HepG2 (cell line): ENCODE data around the gene FAM43B. TPM values are rescaled to one million over a fixed set of nuclear protein-coding genes. Genes with fewer than 3 reads are reported as not detected.

Source experiments
- BHLHE40 ChIP-seq: IDR thresholded peaks from 2 replicates; pipeline ENCODE4 v1.6.1; 2011; ENCODE audit warnings: low read length, improper control_type of control experiment
- BORCS8-MEF2B ChIP-seq: sonication (generic); formaldehyde crosslinking; IDR thresholded peaks from 2 replicates; pipeline ENCODE4 v1.8.0; 2022; ENCODE audit warnings: mild to moderate bottlenecking, missing genetic modification reagents
- CBX5 ChIP-seq: sonication (generic); formaldehyde crosslinking; IDR thresholded peaks from 2 replicates; pipeline ENCODE4 v1.4.0; 2020; ENCODE audit warnings: missing genetic modification reagents, borderline replicate concordance
- DPF2 ChIP-seq: sonication (generic); formaldehyde crosslinking; IDR thresholded peaks from 2 replicates; pipeline ENCODE4 v1.4.0; 2020; ENCODE audit warnings: mild to moderate bottlenecking, low read depth, missing genetic modification reagents, borderline replicate concordance
- ELF1 ChIP-seq: sonication (generic); formaldehyde crosslinking; IDR thresholded peaks from 2 replicates; pipeline ENCODE4 v1.4.0; 2020; ENCODE audit warnings: missing genetic modification reagents
- ETV6 ChIP-seq: sonication (generic); formaldehyde crosslinking; conservative IDR thresholded peaks from 2 replicates; pipeline ENCODE4 v1.4.0; 2020; ENCODE audit warnings: missing genetic modification reagents
- FOXK2 ChIP-seq: fragments of 450-650 bp; IDR thresholded peaks from 2 replicates; pipeline ENCODE4 v1.6.1; 2016
- NFKB2 ChIP-seq: sonication (generic); formaldehyde crosslinking; IDR thresholded peaks from 2 replicates; pipeline ENCODE4 v1.4.0; 2020; ENCODE audit warnings: missing genetic modification reagents, borderline replicate concordance
- POLR2A ChIP-seq, 2 experiments: IDR thresholded peaks; 2 replicates each; pipeline ENCODE4 v1.6.1; 2011; ENCODE audit warnings: low read depth in 2 of 2, low read length in 2 of 2, mild to moderate bottlenecking in 1 of 2, moderate library complexity in 1 of 2; ENCODE audit not compliant: insufficient read depth in 1 of 2
- RAD21 ChIP-seq: fragments of 450-650 bp; formaldehyde crosslinking; IDR thresholded peaks from 2 replicates; pipeline ENCODE4 v1.5.0; 2020; ENCODE audit warnings: mild to moderate bottlenecking
- ZFP41 ChIP-seq: sonication (generic); formaldehyde crosslinking; IDR thresholded peaks from 2 replicates; pipeline ENCODE4 v1.4.0; 2020; ENCODE audit warnings: mild to moderate bottlenecking, missing genetic modification reagents, borderline replicate concordance
- ZFP90 ChIP-seq: sonication (generic); formaldehyde crosslinking; IDR thresholded peaks from 2 replicates; pipeline ENCODE4 v1.8.0; 2022; ENCODE audit warnings: missing genetic modification reagents, mild to moderate bottlenecking, inconsistent platforms, borderline replicate concordance
- ZFX ChIP-seq: sonication (generic); formaldehyde crosslinking; IDR thresholded peaks from 2 replicates; pipeline ENCODE4 v1.4.0; 2020; ENCODE audit warnings: mild to moderate bottlenecking, low read depth, missing genetic modification reagents, moderate library complexity
- ZNF20 ChIP-seq: sonication (generic); formaldehyde crosslinking; IDR thresholded peaks from 2 replicates; pipeline ENCODE4 v1.4.0; 2020; ENCODE audit warnings: mild to moderate bottlenecking, moderate library complexity, missing genetic modification reagents
- ZNF350 ChIP-seq: sonication (generic); formaldehyde crosslinking; IDR thresholded peaks from 2 replicates; pipeline ENCODE4 v1.4.0; 2020; ENCODE audit warnings: mild to moderate bottlenecking, low read depth, missing genetic modification reagents, borderline replicate concordance
- ZNF790 ChIP-seq: sonication (generic); formaldehyde crosslinking; IDR thresholded peaks from 2 replicates; pipeline ENCODE4 v1.8.0; 2022; ENCODE audit warnings: missing genetic modification reagents, mild to moderate bottlenecking, borderline replicate concordance
- ZNF839 ChIP-seq: sonication (generic); formaldehyde crosslinking; IDR thresholded peaks from 2 replicates; pipeline ENCODE4 v1.4.0; 2020; ENCODE audit warnings: missing genetic modification reagents, mild to moderate bottlenecking, borderline replicate concordance
- ZSCAN20 ChIP-seq: sonication (generic); formaldehyde crosslinking; IDR thresholded peaks from 2 replicates; pipeline ENCODE4 v1.4.0; 2020; ENCODE audit warnings: missing genetic modification reagents, mild to moderate bottlenecking, borderline replicate concordance
- polyA plus RNA-seq, 8 experiments: library from polyadenylated mRNA; depleted of rRNA in 3 of 8; stranded (reverse) in 7 of 8; unstranded in 1 of 8; fragments of >200 nt; fragmentation: Illumina TruSeq in 4 of 8; extraction: Trizol in 4 of 8; gene quantifications; 2 replicates each; pipeline versions ENCODE4 v1.2.1 to v1.2.3, GENCODE V29; 2011 to 2016; ENCODE audit warnings: low read depth in 4 of 8, missing spikeins in 1 of 8, mixed read lengths in 1 of 8; ENCODE audit not compliant: insufficient read depth in 1 of 8
- total RNA-seq, 5 experiments: library from RNA; depleted of rRNA; stranded (reverse); fragments of >200 nt; fragmentation: Illumina TruSeq; extraction: Trizol; gene quantifications; 2 replicates each; pipeline ENCODE4 v1.2.3, GENCODE V29; 2016; ENCODE audit warnings: low read depth in 1 of 5
- TF ChIP-seq, protein P1 (sequence below): IDR thresholded peaks from 2 replicates; pipeline ENCODE4 v1.6.1; 2016; ENCODE audit warnings: missing genetic modification reagents, missing compliant biosample characterization
- TF ChIP-seq, protein P2 (sequence below): IDR thresholded peaks from 2 replicates; pipeline ENCODE4 v1.6.1; 2016; ENCODE audit warnings: control low read depth
- TF ChIP-seq, protein P3 (sequence below): sonication (generic); formaldehyde crosslinking; IDR thresholded peaks from 2 replicates; pipeline ENCODE4 v1.5.1; 2020; ENCODE audit warnings: mild to moderate bottlenecking, moderate library complexity, missing genetic modification reagents
- TF ChIP-seq, protein P4 (sequence below): sonication (generic); formaldehyde crosslinking; IDR thresholded peaks from 2 replicates; pipeline ENCODE4 v1.5.0; 2020; ENCODE audit warnings: mild to moderate bottlenecking, missing genetic modification reagents
- TF ChIP-seq, protein P5 (sequence below): sonication (generic); formaldehyde crosslinking; IDR thresholded peaks from 2 replicates; pipeline ENCODE4 v1.5.0; 2020; ENCODE audit warnings: mild to moderate bottlenecking, missing genetic modification reagents

FAM43B gene
- total and polyA plus RNA-seq, 2 of the 13 experiments (the other 11 are each of a cell fraction or from before 2014, with no cell fraction given), result 0.63 to 3.7 TPM

DNA sequence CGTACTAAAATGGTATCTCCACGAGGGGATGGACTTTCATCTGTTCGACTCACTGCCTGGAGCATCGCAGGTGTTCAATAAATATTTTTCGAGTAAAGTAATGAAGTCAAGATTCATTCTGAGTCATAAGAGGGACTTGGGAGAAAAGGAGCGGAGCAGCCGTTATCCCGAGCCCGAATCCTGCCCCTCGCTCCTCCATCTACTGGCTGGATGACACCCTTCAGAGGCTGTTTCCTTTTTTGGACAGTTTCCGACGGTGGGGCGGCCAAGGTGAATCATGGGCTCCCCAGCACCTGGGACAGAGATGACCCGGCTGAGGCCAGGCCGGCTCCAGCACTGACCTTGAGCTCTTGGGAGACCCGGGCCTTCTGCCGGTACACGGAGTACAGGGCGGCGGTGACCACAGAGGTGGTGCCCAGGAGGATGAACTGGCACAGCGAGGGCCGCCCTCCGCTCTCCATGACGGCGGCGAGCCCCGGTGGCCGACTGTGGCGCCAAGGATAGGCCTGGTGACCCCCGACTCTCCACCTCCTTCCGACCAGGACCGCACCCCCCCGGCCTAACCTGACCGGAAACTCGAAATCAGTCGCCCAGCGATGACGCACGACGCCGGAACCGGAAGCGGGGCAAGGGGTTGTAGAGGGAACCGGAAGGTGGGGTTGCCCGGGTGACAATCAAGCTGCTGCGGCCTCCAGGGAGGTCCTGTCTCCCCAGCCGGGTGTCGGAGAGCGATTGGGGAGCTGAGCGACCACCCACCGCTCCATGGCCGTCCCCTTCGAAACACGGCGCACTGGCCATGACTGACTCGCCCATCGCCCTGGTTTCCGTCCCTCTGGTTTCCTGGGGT, 44.6 kb upstream of the FAM43B start, which contains the start of gene MUL1 (continued):
- 0 out of 2 replicates have a peak, but pooled peaks have one; percentile 45 for TF ChIP-seq ETV6 (CRISPR knock-in tag)
- peak; percentile 92; the same call in 1 of the 2 replicates for TF ChIP-seq NFKB2
- TF ChIP-seq ZNF790, result no peak
- TF ChIP-seq, protein P1, sequence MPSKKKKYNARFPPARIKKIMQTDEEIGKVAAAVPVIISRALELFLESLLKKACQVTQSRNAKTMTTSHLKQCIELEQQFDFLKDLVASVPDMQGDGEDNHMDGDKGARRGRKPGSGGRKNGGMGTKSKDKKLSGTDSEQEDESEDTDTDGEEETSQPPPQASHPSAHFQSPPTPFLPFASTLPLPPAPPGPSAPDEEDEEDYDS (CRISPR knock-in tag), result no peak
- TF ChIP-seq, protein P2, sequence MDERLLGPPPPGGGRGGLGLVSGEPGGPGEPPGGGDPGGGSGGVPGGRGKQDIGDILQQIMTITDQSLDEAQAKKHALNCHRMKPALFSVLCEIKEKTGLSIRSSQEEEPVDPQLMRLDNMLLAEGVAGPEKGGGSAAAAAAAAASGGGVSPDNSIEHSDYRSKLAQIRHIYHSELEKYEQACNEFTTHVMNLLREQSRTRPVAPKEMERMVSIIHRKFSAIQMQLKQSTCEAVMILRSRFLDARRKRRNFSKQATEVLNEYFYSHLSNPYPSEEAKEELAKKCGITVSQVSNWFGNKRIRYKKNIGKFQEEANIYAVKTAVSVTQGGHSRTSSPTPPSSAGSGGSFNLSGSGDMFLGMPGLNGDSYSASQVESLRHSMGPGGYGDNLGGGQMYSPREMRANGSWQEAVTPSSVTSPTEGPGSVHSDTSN (CRISPR knock-in tag), result no peak
- TF ChIP-seq ELF1 (CRISPR knock-in tag), result peak; percentile 96
- TF ChIP-seq CBX5 (CRISPR knock-in tag), result no peak
- TF ChIP-seq FOXK2, result no peak
- TF ChIP-seq, protein P3, sequence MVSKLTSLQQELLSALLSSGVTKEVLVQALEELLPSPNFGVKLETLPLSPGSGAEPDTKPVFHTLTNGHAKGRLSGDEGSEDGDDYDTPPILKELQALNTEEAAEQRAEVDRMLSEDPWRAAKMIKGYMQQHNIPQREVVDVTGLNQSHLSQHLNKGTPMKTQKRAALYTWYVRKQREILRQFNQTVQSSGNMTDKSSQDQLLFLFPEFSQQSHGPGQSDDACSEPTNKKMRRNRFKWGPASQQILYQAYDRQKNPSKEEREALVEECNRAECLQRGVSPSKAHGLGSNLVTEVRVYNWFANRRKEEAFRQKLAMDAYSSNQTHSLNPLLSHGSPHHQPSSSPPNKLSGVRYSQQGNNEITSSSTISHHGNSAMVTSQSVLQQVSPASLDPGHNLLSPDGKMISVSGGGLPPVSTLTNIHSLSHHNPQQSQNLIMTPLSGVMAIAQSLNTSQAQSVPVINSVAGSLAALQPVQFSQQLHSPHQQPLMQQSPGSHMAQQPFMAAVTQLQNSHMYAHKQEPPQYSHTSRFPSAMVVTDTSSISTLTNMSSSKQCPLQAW (CRISPR knock-in tag), result peak; percentile 65; the same call in 1 of the 2 replicates
- TF ChIP-seq ZFX (CRISPR knock-in tag), result peak; percentile 99
- TF ChIP-seq, protein P4, sequence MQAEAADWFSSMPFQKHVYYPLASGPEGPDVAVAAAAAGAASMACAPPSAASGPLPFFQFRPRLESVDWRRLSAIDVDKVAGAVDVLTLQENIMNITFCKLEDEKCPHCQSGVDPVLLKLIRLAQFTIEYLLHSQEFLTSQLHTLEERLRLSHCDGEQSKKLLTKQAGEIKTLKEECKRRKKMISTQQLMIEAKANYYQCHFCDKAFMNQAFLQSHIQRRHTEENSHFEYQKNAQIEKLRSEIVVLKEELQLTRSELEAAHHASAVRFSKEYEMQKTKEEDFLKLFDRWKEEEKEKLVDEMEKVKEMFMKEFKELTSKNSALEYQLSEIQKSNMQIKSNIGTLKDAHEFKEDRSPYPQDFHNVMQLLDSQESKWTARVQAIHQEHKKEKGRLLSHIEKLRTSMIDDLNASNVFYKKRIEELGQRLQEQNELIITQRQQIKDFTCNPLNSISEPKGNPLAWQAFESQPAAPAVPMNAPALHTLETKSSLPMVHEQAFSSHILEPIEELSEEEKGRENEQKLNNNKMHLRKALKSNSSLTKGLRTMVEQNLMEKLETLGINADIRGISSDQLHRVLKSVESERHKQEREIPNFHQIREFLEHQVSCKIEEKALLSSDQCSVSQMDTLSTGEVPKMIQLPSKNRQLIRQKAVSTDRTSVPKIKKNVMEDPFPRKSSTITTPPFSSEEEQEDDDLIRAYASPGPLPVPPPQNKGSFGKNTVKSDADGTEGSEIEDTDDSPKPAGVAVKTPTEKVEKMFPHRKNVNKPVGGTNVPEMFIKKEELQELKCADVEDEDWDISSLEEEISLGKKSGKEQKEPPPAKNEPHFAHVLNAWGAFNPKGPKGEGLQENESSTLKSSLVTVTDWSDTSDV (CRISPR knock-in tag), result no peak
- TF ChIP-seq ZNF20 (CRISPR knock-in tag), result no peak
- peak; percentile 32; the same call in 1 of the 2 replicates for TF ChIP-seq ZSCAN20 (CRISPR knock-in tag)
- TF ChIP-seq, protein P5, sequence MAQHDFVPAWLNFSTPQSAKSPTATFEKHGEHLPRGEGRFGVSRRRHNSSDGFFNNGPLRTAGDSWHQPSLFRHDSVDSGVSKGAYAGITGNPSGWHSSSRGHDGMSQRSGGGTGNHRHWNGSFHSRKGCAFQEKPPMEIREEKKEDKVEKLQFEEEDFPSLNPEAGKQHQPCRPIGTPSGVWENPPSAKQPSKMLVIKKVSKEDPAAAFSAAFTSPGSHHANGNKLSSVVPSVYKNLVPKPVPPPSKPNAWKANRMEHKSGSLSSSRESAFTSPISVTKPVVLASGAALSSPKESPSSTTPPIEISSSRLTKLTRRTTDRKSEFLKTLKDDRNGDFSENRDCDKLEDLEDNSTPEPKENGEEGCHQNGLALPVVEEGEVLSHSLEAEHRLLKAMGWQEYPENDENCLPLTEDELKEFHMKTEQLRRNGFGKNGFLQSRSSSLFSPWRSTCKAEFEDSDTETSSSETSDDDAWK (CRISPR knock-in tag), result no peak
- no peak; the same call in 1 of the 2 replicates for TF ChIP-seq ZFP41 (CRISPR knock-in tag)
- TF ChIP-seq ZNF839 (CRISPR knock-in tag), result no peak
- TF ChIP-seq DPF2, result no peak
- TF ChIP-seq BHLHE40, result no peak
- TF ChIP-seq RAD21 (CRISPR knock-in tag), result peak; percentile 36; the same call in 1 of the 2 replicates
- TF ChIP-seq ZFP90 (CRISPR knock-in tag), result peak; percentile 85
- TF ChIP-seq POLR2A (IDR thresholded peaks at IDR 0.05; ENCODE audit: insufficient read depth in 1 of 2, low read depth in 2 of 2, low read length in 2 of 2), result peak; percentile 73 to 82
- TF ChIP-seq BORCS8-MEF2B (CRISPR knock-in tag), result peak; percentile 78; the same call in 1 of the 2 replicates
- peak; percentile 96 for TF ChIP-seq ZNF350
